ENCODE measurements around the gene HCAR2.
"Not testable (repeated sequence)": the region's sequence is repeated elsewhere in the genome, so short reads cannot be mapped to it uniquely, and the experiment has no call there.

Gene HCAR2

GRCh38 chr12:122726080-122726558, 23.0 kb upstream of the HCAR2 start:
- TF ChIP-seq CTCF (IDR thresholded peaks at IDR 0.05; ENCODE audit: control insufficient read depth, insufficient read depth, low read depth, low read length, missing control alignments), result no peak
- no peak overlapping the region for H3K4me3 ChIP-seq (ENCODE audit: control insufficient read depth, low read depth, low read length)
- DNase-seq (ENCODE audit: low read depth), result no peak

- no peak for DNase-seq (ENCODE audit: low read depth)
- no peak for TF ChIP-seq CTCF (IDR thresholded peaks at IDR 0.05; ENCODE audit: control insufficient read depth, insufficient read depth, low read depth, low read length, missing control alignments)
- no peak overlapping the region for H3K4me3 ChIP-seq (ENCODE audit: control insufficient read depth, low read depth, low read length)
Measured at GRCh38 chr12:122725452-122726079, 22.4 kb upstream of the HCAR2 start.

- H3K4me3 ChIP-seq (ENCODE audit: control insufficient read depth, low read depth, low read length), result no peak overlapping the region
- DNase-seq (ENCODE audit: low read depth), result no peak
- no peak for TF ChIP-seq CTCF (IDR thresholded peaks at IDR 0.05; ENCODE audit: control insufficient read depth, insufficient read depth, low read depth, low read length, missing control alignments)
Measured at GRCh38 chr12:122724641-122725243, 21.6 kb upstream of the HCAR2 start.

GRCh38 chr12:122722387-122722786, 19.2 kb upstream of the HCAR2 start:
- H3K4me3 ChIP-seq (ENCODE audit: control insufficient read depth, low read depth, low read length), result no peak overlapping the region
- TF ChIP-seq CTCF (IDR thresholded peaks at IDR 0.05; ENCODE audit: control insufficient read depth, insufficient read depth, low read depth, low read length, missing control alignments), result no peak
- DNase-seq (ENCODE audit: low read depth), result no peak

- DNase-seq (ENCODE audit: low read depth), result no peak
- no peak for TF ChIP-seq CTCF (IDR thresholded peaks at IDR 0.05; ENCODE audit: control insufficient read depth, insufficient read depth, low read depth, low read length, missing control alignments)
- no peak overlapping the region for H3K4me3 ChIP-seq (ENCODE audit: control insufficient read depth, low read depth, low read length)
Measured at GRCh38 chr12:122721057-122721545, 17.9 kb upstream of the HCAR2 start.

- H3K4me3 ChIP-seq (ENCODE audit: control insufficient read depth, low read depth, low read length); DNase-seq (ENCODE audit: low read depth): not testable (repeated sequence)
Measured at GRCh38 chr12:122716658-122717057, 13.5 kb upstream of the HCAR2 start, which contains the start of gene HCAR3. TSS of gene HCAR3 (minus strand) at chr12:122716811. CDS start at chr12:122716737, 74 bp downstream.

GRCh38 chr12:122715211-122715610, 12.1 kb upstream of the HCAR2 start:
- not testable (repeated sequence) for DNase-seq (ENCODE audit: low read depth); H3K4me3 ChIP-seq (ENCODE audit: control insufficient read depth, low read depth, low read length)

GRCh38 chr12:122713491-122714188, 10.5 kb upstream of the HCAR2 start:
- DNase-seq (ENCODE audit: low read depth); H3K4me3 ChIP-seq (ENCODE audit: control insufficient read depth, low read depth, low read length): not testable (repeated sequence)

- H3K4me3 ChIP-seq (ENCODE audit: control insufficient read depth, low read depth, low read length); DNase-seq (ENCODE audit: low read depth): not testable (repeated sequence)
Measured at GRCh38 chr12:122711266-122711665, 8.1 kb upstream of the HCAR2 start.

- DNase-seq (ENCODE audit: low read depth); H3K4me3 ChIP-seq (ENCODE audit: control insufficient read depth, low read depth, low read length): not testable (repeated sequence)
Measured at GRCh38 chr12:122710341-122710740, 7.2 kb upstream of the HCAR2 start.

GRCh38 chr12:122709287-122709686, 6.1 kb upstream of the HCAR2 start:
- not testable (repeated sequence) for DNase-seq (ENCODE audit: low read depth); H3K4me3 ChIP-seq (ENCODE audit: control insufficient read depth, low read depth, low read length)

- H3K4me3 ChIP-seq (ENCODE audit: control insufficient read depth, low read depth, low read length); DNase-seq (ENCODE audit: low read depth): not testable (repeated sequence)
Measured at GRCh38 chr12:122703841-122704240, 684 bp upstream of the HCAR2 start.
